AG10803 (cell line): Measurements from ENCODE around the gene CEP72.

Experiments used
- DNase-seq: peaks from one replicate; pipeline ENCODE4 v3.0.0; 2010; ENCODE audit warnings: low read depth
- H3K4me3 ChIP-seq: 2 replicates; pipeline ENCODE4 v1.5.1; 2011; ENCODE audit warnings: mild to moderate bottlenecking, low read length, control low read depth
- TF ChIP-seq, protein P1 (sequence below): conservative IDR thresholded peaks from 2 replicates; pipeline ENCODE4 v1.5.1; 2011; ENCODE audit warnings: mild to moderate bottlenecking, low read length, control low read depth, inconsistent platforms

The CEP72 gene

GRCh38 chr5:669842-670395 is 57.8 kb downstream of the CEP72 start:
- no peak overlapping the region for H3K4me3 ChIP-seq
- TF ChIP-seq, protein P1, sequence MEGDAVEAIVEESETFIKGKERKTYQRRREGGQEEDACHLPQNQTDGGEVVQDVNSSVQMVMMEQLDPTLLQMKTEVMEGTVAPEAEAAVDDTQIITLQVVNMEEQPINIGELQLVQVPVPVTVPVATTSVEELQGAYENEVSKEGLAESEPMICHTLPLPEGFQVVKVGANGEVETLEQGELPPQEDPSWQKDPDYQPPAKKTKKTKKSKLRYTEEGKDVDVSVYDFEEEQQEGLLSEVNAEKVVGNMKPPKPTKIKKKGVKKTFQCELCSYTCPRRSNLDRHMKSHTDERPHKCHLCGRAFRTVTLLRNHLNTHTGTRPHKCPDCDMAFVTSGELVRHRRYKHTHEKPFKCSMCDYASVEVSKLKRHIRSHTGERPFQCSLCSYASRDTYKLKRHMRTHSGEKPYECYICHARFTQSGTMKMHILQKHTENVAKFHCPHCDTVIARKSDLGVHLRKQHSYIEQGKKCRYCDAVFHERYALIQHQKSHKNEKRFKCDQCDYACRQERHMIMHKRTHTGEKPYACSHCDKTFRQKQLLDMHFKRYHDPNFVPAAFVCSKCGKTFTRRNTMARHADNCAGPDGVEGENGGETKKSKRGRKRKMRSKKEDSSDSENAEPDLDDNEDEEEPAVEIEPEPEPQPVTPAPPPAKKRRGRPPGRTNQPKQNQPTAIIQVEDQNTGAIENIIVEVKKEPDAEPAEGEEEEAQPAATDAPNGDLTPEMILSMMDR, result no peak
- DNase-seq, result no peak

- DNase-seq, result no peak
- H3K4me3 ChIP-seq, result no peak overlapping the region
- TF ChIP-seq, protein P1, result no peak
Observed at GRCh38 chr5:670396-671270, 58.5 kb downstream of the CEP72 start.

GRCh38 chr5:671459-672328 is 59.6 kb downstream of the CEP72 start:
- peak; percentile 27 for DNase-seq
- TF ChIP-seq, protein P1, result peak; percentile 85
- H3K4me3 ChIP-seq, result peak overlapping the region; percentile 57

GRCh38 chr5:672329-673160 is 60.4 kb downstream of the CEP72 start:
- peak; percentile 76 for DNase-seq
- TF ChIP-seq, protein P1, result no peak
- H3K4me3 ChIP-seq, result no peak overlapping the region

GRCh38 chr5:673161-673830 is 61.2 kb downstream of the CEP72 start:
- no peak for DNase-seq
- TF ChIP-seq, protein P1, result no peak
- no peak overlapping the region for H3K4me3 ChIP-seq
